HG03378 (cell line): ENCODE results near the gene FBXW8.

Experiments used
- ATAC-seq: cut with Tn5 transposase; IDR thresholded peaks from one replicate; pipeline ENCODE4 v1.9.1; 2021; ENCODE audit warnings: mild to moderate bottlenecking, moderate library complexity; ENCODE audit not compliant: unreplicated experiment

The FBXW8 gene

GRCh38 chr12:117018685-117019084 lies 107.9 kb downstream of the FBXW8 start:
- ATAC-seq: no peak

GRCh38 chr12:117019866-117020265 lies 109.1 kb downstream of the FBXW8 start:
- ATAC-seq: no peak

GRCh38 chr12:117020536-117021220 lies 109.9 kb downstream of the FBXW8 start:
- no peak for ATAC-seq

GRCh38 chr12:117022465-117022864 lies 111.7 kb downstream of the FBXW8 start:
- no peak for ATAC-seq

GRCh38 chr12:117023998-117024960 lies 113.5 kb downstream of the FBXW8 start:
- no peak for ATAC-seq

GRCh38 chr12:117024961-117025480 lies 114.3 kb downstream of the FBXW8 start:
- no peak for ATAC-seq

- no peak for ATAC-seq
These were observed 114.9 kb downstream of the FBXW8 start for GRCh38 chr12:117025481-117026151.

- ATAC-seq: no peak
These were observed 115.6 kb downstream of the FBXW8 start for GRCh38 chr12:117026343-117026742.

GRCh38 chr12:117026921-117027250 lies 116.1 kb downstream of the FBXW8 start:
- ATAC-seq: no peak

- ATAC-seq: no peak
These were observed 116.7 kb downstream of the FBXW8 start for GRCh38 chr12:117027251-117028086.

- no peak for ATAC-seq
These were observed 117.5 kb downstream of the FBXW8 start for GRCh38 chr12:117028254-117028653.

GRCh38 chr12:117030187-117030900 lies 119.6 kb downstream of the FBXW8 start:
- no peak for ATAC-seq

GRCh38 chr12:117031843-117032592 lies 121.3 kb downstream of the FBXW8 start:
- no peak for ATAC-seq

- no peak for ATAC-seq
These were observed 122.0 kb downstream of the FBXW8 start for GRCh38 chr12:117032593-117033381.

GRCh38 chr12:117033382-117034221 lies 122.9 kb downstream of the FBXW8 start:
- no peak for ATAC-seq

GRCh38 chr12:117034249-117034648 lies 123.5 kb downstream of the FBXW8 start:
- no peak for ATAC-seq

GRCh38 chr12:117034701-117035151 lies 124.0 kb downstream of the FBXW8 start:
- ATAC-seq: no peak
